ENCODE measurements around the gene INPP5A. TPM values are rescaled to one million over a fixed set of nuclear protein-coding genes. Genes with fewer than 3 reads are reported as not detected.
"Not testable (repeated sequence)": the region's sequence is repeated elsewhere in the genome, so short reads cannot be mapped to it uniquely, and the experiment has no call there.

INPP5A gene
- total RNA-seq, 1 experiment from 2014 or later = 44.5 TPM

- Mint-ChIP-seq H3K36me3 (ENCODE audit: insufficient read depth, unreplicated experiment) (no peaks in the 10 kb centered on the region), H3K27ac (ENCODE audit: unreplicated experiment) (peak overlapping the region; percentile 39), H3K4me1 (ENCODE audit: low read depth, unreplicated experiment) (peaks cover 10% of the 10 kb centered on the region), H3K9me3 (ENCODE audit: unreplicated experiment) (no peaks in the 10 kb centered on the region), H3K27me3 (ENCODE audit: insufficient read depth, unreplicated experiment) (no peaks in the 10 kb centered on the region), H3K4me3 (ENCODE audit: unreplicated experiment) (no peak overlapping the region)
- TF ChIP-seq, protein P1, sequence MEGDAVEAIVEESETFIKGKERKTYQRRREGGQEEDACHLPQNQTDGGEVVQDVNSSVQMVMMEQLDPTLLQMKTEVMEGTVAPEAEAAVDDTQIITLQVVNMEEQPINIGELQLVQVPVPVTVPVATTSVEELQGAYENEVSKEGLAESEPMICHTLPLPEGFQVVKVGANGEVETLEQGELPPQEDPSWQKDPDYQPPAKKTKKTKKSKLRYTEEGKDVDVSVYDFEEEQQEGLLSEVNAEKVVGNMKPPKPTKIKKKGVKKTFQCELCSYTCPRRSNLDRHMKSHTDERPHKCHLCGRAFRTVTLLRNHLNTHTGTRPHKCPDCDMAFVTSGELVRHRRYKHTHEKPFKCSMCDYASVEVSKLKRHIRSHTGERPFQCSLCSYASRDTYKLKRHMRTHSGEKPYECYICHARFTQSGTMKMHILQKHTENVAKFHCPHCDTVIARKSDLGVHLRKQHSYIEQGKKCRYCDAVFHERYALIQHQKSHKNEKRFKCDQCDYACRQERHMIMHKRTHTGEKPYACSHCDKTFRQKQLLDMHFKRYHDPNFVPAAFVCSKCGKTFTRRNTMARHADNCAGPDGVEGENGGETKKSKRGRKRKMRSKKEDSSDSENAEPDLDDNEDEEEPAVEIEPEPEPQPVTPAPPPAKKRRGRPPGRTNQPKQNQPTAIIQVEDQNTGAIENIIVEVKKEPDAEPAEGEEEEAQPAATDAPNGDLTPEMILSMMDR (IDR thresholded peaks at IDR 0.05; ENCODE audit: insufficient read depth in 1 of 2, low read depth in 1 of 2, low read length in 1 of 2, severe bottlenecking in 1 of 2, unreplicated experiment in 1 of 2) = no peak
- Histone ChIP-seq H3K9me3 (no peaks in the 10 kb centered on the region), H3K4me3 (ENCODE audit: low read depth, low read length) (no peak overlapping the region), H3K36me3 (ENCODE audit: control insufficient read depth, insufficient read depth, low read length) (no peaks in the 10 kb centered on the region), H3K4me1 (peaks cover 29% of the 10 kb centered on the region), H3K27me3 (replicated peaks; ENCODE audit: control insufficient read depth, insufficient read depth, low read length) (no peaks in the 10 kb centered on the region)
- peak in 1 of 2 experiments; percentile 30 for DNase-seq
- intact Hi-C loops (cut with micrococcal nuclease; ENCODE audit: unreplicated experiment) = no loop called here
- BruUV-seq (replicated peaks) = no TSS peak
- CTCF ChIA-PET = no interaction called here
- POLR2A ChIA-PET = no interaction called here
Observed at GRCh38 chr10:132570771-132571649, 33.4 kb downstream of the INPP5A start.

DNA sequence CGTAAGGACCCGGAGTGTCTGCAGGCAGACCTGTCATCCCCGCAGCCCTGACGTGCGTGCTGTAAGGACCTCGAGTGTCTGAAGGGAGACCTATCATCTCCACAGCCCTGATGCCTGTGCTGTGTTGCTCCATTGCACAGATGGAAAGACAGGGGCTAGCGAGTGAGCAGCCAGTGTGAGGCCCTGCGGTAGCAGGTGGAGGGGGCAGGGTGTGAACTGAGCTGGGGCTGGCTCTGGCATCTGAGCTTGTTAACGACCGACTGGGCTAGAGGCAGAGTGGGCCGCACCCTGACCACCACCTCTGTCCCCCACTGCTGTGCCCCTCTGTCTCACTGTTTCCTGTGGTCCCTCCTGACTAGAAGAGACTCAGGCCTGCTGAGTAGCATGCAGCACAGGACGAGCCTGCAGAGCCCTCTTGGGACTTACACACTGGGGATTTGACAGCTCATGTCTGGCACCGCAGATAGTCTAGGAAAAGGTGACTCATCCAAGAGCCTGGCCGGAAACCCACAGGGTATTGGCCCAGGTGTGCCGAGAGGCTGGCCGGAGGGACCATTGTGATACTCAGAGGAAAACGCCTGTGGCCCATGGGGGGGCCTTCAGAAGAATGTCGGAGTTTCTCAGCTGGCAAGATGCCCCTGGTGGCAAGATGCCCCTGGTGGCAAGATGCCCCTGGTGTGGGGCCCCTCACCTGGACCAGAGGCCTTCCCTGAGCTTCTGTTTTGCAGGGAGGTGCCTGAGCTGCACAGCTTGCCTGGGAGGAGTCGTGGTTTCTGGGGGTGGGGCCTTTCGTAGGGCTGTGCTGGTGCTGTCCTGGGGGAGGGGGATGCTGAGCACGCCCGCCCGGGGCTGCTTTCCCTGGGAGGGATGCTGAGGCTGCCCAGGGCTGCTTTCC is 34.3 kb downstream of the INPP5A start:
- no peaks in the 10 kb centered on the region for H3K9me3 ChIP-seq
- TF ChIP-seq, protein P1 (IDR thresholded peaks at IDR 0.05; ENCODE audit: insufficient read depth in 1 of 2, low read depth in 1 of 2, low read length in 1 of 2, severe bottlenecking in 1 of 2, unreplicated experiment in 1 of 2) = no peak
- Mint-ChIP-seq H3K9me3 (ENCODE audit: unreplicated experiment) (no peaks in the 10 kb centered on the region), H3K36me3 (ENCODE audit: insufficient read depth, unreplicated experiment) (no peaks in the 10 kb centered on the region), H3K27me3 (ENCODE audit: insufficient read depth, unreplicated experiment) (no peaks in the 10 kb centered on the region), H3K27ac (ENCODE audit: unreplicated experiment) (peak overlapping the region; percentile 39), H3K4me1 (ENCODE audit: low read depth, unreplicated experiment) (peaks cover 10% of the 10 kb centered on the region), H3K4me3 (ENCODE audit: unreplicated experiment) (no peak overlapping the region)
- intact Hi-C loops (cut with micrococcal nuclease; ENCODE audit: unreplicated experiment) = no loop called here
- H3K27me3 ChIP-seq (replicated peaks; ENCODE audit: control insufficient read depth, insufficient read depth, low read length) = no peaks in the 10 kb centered on the region
- ChIA-PET CTCF (no interaction called here), POLR2A (no interaction called here)
- no TSS peak for BruUV-seq (replicated peaks)
- H3K4me1 ChIP-seq = peaks cover 33% of the 10 kb centered on the region
- H3K36me3 ChIP-seq (ENCODE audit: control insufficient read depth, insufficient read depth, low read length) = no peaks in the 10 kb centered on the region
- no peak overlapping the region for H3K4me3 ChIP-seq (ENCODE audit: low read depth, low read length)
- peak; percentile 26 to 50 for DNase-seq

DNA sequence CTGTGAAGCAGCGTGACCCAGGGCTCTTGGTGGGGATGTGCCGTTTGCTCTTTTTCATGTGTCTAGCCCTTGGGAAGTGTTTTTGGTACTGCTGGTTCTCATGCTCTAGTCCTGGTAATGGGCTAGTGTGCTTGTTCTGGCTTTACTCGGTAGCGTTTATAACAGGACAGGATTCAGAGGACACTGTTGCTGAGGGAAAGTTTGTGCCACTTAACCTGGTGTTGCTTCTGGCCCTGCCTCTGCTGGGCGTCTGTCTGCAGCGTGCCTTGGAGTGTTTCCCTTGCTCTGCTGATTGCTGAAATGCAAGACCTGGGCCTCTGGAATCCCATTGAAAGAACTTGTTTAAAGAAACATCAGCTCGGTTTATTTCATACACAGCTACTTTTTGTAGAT is 35.0 kb downstream of the INPP5A start:
- H3K27ac Mint-ChIP-seq (ENCODE audit: unreplicated experiment) = no peak overlapping the region
- TF ChIP-seq, protein P1 (IDR thresholded peaks at IDR 0.05; ENCODE audit: insufficient read depth in 1 of 2, low read depth in 1 of 2, low read length in 1 of 2, severe bottlenecking in 1 of 2, unreplicated experiment in 1 of 2) = no peak
- H3K4me1 Mint-ChIP-seq (ENCODE audit: low read depth, unreplicated experiment) = peaks cover 10% of the 10 kb centered on the region
- intact Hi-C loops (cut with micrococcal nuclease; ENCODE audit: unreplicated experiment) = no loop called here
- H3K27me3 Mint-ChIP-seq (ENCODE audit: insufficient read depth, unreplicated experiment) = no peaks in the 10 kb centered on the region
- ChIA-PET CTCF (no interaction called here), POLR2A (no interaction called here)
- Histone ChIP-seq H3K9me3 (no peaks in the 10 kb centered on the region), H3K4me3 (ENCODE audit: low read depth, low read length) (no peak overlapping the region), H3K4me1 (peaks cover 33% of the 10 kb centered on the region), H3K36me3 (ENCODE audit: control insufficient read depth, insufficient read depth, low read length) (no peaks in the 10 kb centered on the region), H3K27me3 (replicated peaks; ENCODE audit: control insufficient read depth, insufficient read depth, low read length) (no peaks in the 10 kb centered on the region)
- H3K9me3 Mint-ChIP-seq (ENCODE audit: unreplicated experiment) = no peaks in the 10 kb centered on the region
- no peaks in the 10 kb centered on the region for H3K36me3 Mint-ChIP-seq (ENCODE audit: insufficient read depth, unreplicated experiment)
- DNase-seq = peak in 1 of 2 experiments; percentile 30
- no TSS peak for BruUV-seq (replicated peaks)
- H3K4me3 Mint-ChIP-seq (ENCODE audit: unreplicated experiment) = no peak overlapping the region

GRCh38 chr10:132572946-132573345 is 35.4 kb downstream of the INPP5A start:
- DNase-seq; H3K4me3 ChIP-seq (ENCODE audit: low read depth, low read length); H3K36me3 ChIP-seq (ENCODE audit: control insufficient read depth, insufficient read depth, low read length); POLR2A ChIA-PET; H3K27ac Mint-ChIP-seq (ENCODE audit: unreplicated experiment); H3K36me3 Mint-ChIP-seq (ENCODE audit: insufficient read depth, unreplicated experiment); BruUV-seq (replicated peaks); intact Hi-C loops (cut with micrococcal nuclease; ENCODE audit: unreplicated experiment); H3K4me3 Mint-ChIP-seq (ENCODE audit: unreplicated experiment); H3K27me3 Mint-ChIP-seq (ENCODE audit: insufficient read depth, unreplicated experiment); H3K9me3 Mint-ChIP-seq (ENCODE audit: unreplicated experiment); H3K27me3 ChIP-seq (replicated peaks; ENCODE audit: control insufficient read depth, insufficient read depth, low read length); CTCF ChIA-PET; H3K9me3 ChIP-seq: not testable (repeated sequence)
- H3K4me1 ChIP-seq = peaks cover 33% of the 10 kb centered on the region
- H3K4me1 Mint-ChIP-seq (ENCODE audit: low read depth, unreplicated experiment) = peaks cover 10% of the 10 kb centered on the region
